Gastroesophageal sphincter (tissue), 4 donors: ENCODE results near the gene PRKCZ. TPM values are rescaled to one million over a fixed set of nuclear protein-coding genes. Genes with fewer than 3 reads are reported as not detected.

Experiments
- ATAC-seq: fragments of 150-250 bp; one replicate; pipeline ENCODE4 v1.9.1; 2016; ENCODE audit warnings: mild to moderate bottlenecking, moderate library complexity
- H3K27ac ChIP-seq, 4 donors: fragments of 200-600 bp; sonication (generic) in 3 of 4; 1 replicate in 3 of 4; 2 replicates in 1 of 4; pipeline ENCODE4 v1.5.1; 2016 to 2019
- H3K27me3 ChIP-seq: fragments of 200-600 bp; sonication (generic); one replicate; pipeline ENCODE4 v1.5.1; 2019
- H3K36me3 ChIP-seq, 2 donors: fragments of 200-600 bp; sonication (generic); one replicate each; pipeline ENCODE4 v1.5.1; 2019; ENCODE audit warnings: control low read depth in 1 of 2
- H3K4me1 ChIP-seq, 3 donors: fragments of 200-600 bp; sonication (generic); 1 replicate in 2 of 3; 2 replicates in 1 of 3; pipeline ENCODE4 v1.5.1; 2016 to 2019; ENCODE audit warnings: control low read depth in 2 of 3
- H3K4me3 ChIP-seq, 2 donors: fragments of 200-600 bp; sonication (generic); one replicate each; pipeline ENCODE4 v1.5.1; 2019; ENCODE audit warnings: mild to moderate bottlenecking in 1 of 2, moderate library complexity in 1 of 2
- H3K9me3 ChIP-seq, 3 donors: fragments of 200-600 bp; sonication (generic); one replicate each; pipeline ENCODE4 v1.5.1; 2017 to 2019; ENCODE audit warnings: control low read depth in 2 of 3
- CTCF ChIP-seq, 4 experiments: fragments of 200-600 bp in 2 of 4; fragments of 450-650 bp in 2 of 4; sonication (generic) in 1 of 4; IDR thresholded peaks; one replicate each; pipeline ENCODE4 v1.5.1; 2017 to 2019; ENCODE audit warnings: antibody characterized with exemption in 4 of 4, mild to moderate bottlenecking in 2 of 4, moderate library complexity in 2 of 4
- EP300 ChIP-seq: sonication (generic); formaldehyde crosslinking; IDR thresholded peaks from one replicate; pipeline ENCODE4 v1.6.1; 2017; ENCODE audit warnings: antibody characterized with exemption, mild to moderate bottlenecking
- POLR2A ChIP-seq, 2 donors: fragments of 450-650 bp; IDR thresholded peaks; one replicate each; pipeline ENCODE4 v1.6.1; 2017; ENCODE audit warnings: antibody characterized with exemption in 2 of 2, mild to moderate bottlenecking in 2 of 2, moderate library complexity in 1 of 2
- POLR2AphosphoS5 ChIP-seq: sonication (generic); formaldehyde crosslinking; IDR thresholded peaks from one replicate; pipeline ENCODE4 v1.6.1; 2017; ENCODE audit warnings: antibody characterized with exemption
- WGBS, 2 donors: methylation state at CpG; one replicate each; pipeline ENCODE4 v1.1.5; 2018; ENCODE audit warnings: low coverage in 1 of 2; 5-methylcytosine and 5-hydroxymethylcytosine counted together
- total RNA-seq, 4 donors: library from RNA; depleted of rRNA; stranded (reverse); fragments of >200 nt; gene quantifications; one replicate each; pipeline ENCODE4 v1.1.0, GENCODE V29; 2016

PRKCZ gene
- total RNA-seq, 4 donors from 2014 or later, result 2.4 to 3.8 (median 2.9) TPM

GRCh38 chr1:2033165-2033564 lies 17.0 kb upstream of the PRKCZ start:
- no peak for TF ChIP-seq POLR2AphosphoS5
- TF ChIP-seq CTCF (IDR thresholded peaks at IDR 0.05), result no peak
- TF ChIP-seq EP300, result no peak
- no peak for TF ChIP-seq POLR2A (IDR thresholded peaks at IDR 0.05)
- no peak overlapping the region for H3K4me3 ChIP-seq
- no peaks in the 10 kb centered on the region for H3K4me1 ChIP-seq
- H3K9me3 ChIP-seq, result peaks cover 0 to 7% (median 0%) of the 10 kb centered on the region in 3 donors
- no peak overlapping the region for H3K27ac ChIP-seq
- H3K27me3 ChIP-seq, result peaks cover 79% of the 10 kb centered on the region
- no peak for ATAC-seq
- WGBS, 2 donors, result 100% methylated on average over 2 of the region's 13 CpGs; no CpG with 5 or more reads in 1 of the 2 donors
- no peaks in the 10 kb centered on the region for H3K36me3 ChIP-seq

GRCh38 chr1:2036287-2036686 lies 13.9 kb upstream of the PRKCZ start:
- H3K9me3 ChIP-seq, result peaks cover 0 to 20% (median 0%) of the 10 kb centered on the region in 3 donors
- H3K4me3 ChIP-seq, result no peak overlapping the region
- no peak for ATAC-seq
- WGBS, 2 donors, result 100% methylated on average over 2 of the region's 15 CpGs; no CpG with 5 or more reads in 1 of the 2 donors
- no peaks in the 10 kb centered on the region for H3K4me1 ChIP-seq
- peaks cover 78% of the 10 kb centered on the region for H3K27me3 ChIP-seq
- H3K36me3 ChIP-seq, result no peaks in the 10 kb centered on the region
- no peak for TF ChIP-seq CTCF (IDR thresholded peaks at IDR 0.05)
- no peak for TF ChIP-seq POLR2A (IDR thresholded peaks at IDR 0.05)
- TF ChIP-seq POLR2AphosphoS5, result no peak
- no peak for TF ChIP-seq EP300
- no peak overlapping the region for H3K27ac ChIP-seq

- ATAC-seq, result no peak
Observed at GRCh38 chr1:2037314-2037979, 12.8 kb upstream of the PRKCZ start.

DNA sequence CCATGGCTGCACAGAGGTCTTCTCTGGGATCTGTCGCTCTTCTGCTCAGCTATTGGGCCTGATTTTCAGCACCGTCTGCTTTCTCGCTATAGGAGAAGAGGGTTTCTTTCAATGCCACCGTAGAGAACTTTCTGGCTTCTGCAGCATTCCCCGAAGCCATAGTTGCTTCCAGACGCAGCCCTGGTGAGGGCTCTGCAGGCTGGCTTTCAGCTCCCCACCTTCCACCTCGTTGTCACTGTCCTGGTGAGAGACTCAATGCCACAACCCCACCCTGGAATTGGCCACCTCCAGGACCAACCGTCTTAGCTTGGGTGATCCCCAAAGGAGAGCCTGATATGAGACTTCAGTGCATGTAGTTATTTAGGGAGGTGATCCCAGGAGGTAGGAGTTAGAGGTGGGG lies 12.0 kb upstream of the PRKCZ start:
- 95% methylated on average over 7 of the region's 8 CpGs; no CpG with 5 or more reads in 1 of the 2 donors for WGBS, 2 donors
- no peak for ATAC-seq
- H3K36me3 ChIP-seq, result no peaks in the 10 kb centered on the region
- H3K27me3 ChIP-seq, result peaks cover 77% of the 10 kb centered on the region
- TF ChIP-seq CTCF (IDR thresholded peaks at IDR 0.05) (no peak), EP300 (no peak), POLR2AphosphoS5 (no peak), POLR2A (IDR thresholded peaks at IDR 0.05) (no peak)
- peaks cover 0 to 20% (median 0%) of the 10 kb centered on the region in 3 donors for H3K9me3 ChIP-seq
- no peak overlapping the region for H3K4me3 ChIP-seq
- no peak overlapping the region for H3K27ac ChIP-seq
- no peaks in the 10 kb centered on the region for H3K4me1 ChIP-seq

More at GRCh38 chr1:2037314-2037979, 12.8 kb upstream of the PRKCZ start:
- Histone ChIP-seq H3K27ac (no peak overlapping the region), H3K4me1 (no peaks in the 10 kb centered on the region), H3K36me3 (no peaks in the 10 kb centered on the region), H3K27me3 (peaks cover 79% of the 10 kb centered on the region), H3K9me3 (peaks cover 0 to 20% (median 0%) of the 10 kb centered on the region in 3 donors), H3K4me3 (no peak overlapping the region)
- WGBS, 2 donors, result 78 to 93% methylated on average over 5 to 8 of the region's 18 CpGs
- TF ChIP-seq EP300, result no peak

DNA sequence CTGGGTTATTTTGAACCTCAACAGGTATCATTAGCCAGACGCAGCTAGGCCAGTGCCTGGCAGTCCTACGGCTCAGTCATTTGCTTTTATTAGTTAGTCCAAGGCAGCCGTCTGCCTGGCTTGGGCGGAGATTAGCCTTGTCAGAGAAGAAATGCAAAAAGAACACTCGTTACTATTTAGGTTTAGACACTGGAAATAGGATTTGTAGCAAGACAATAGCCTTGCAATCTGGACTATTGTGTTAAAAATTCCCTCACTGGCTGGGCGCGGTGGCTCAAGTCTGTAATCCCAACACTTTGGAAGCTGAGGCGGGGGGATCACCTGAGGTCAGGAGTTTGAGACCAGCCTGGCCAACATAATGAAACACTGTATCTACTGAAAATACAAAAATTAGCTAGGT lies 11.0 kb upstream of the PRKCZ start:
- Histone ChIP-seq H3K4me1 (peaks cover 0 to under 1% (median 0%) of the 10 kb centered on the region in 3 donors), H3K9me3 (peaks cover 0 to 20% (median 0%) of the 10 kb centered on the region in 3 donors), H3K27ac (no peak overlapping the region)

More for the DNA sequence above, 11.0 kb upstream of the PRKCZ start:
- H3K27me3 ChIP-seq, result peaks cover 77% of the 10 kb centered on the region
- no peak overlapping the region for H3K4me3 ChIP-seq
- TF ChIP-seq EP300 (no peak), POLR2A (IDR thresholded peaks at IDR 0.05) (no peak), CTCF (IDR thresholded peaks at IDR 0.05) (no peak), POLR2AphosphoS5 (no peak)
- no peak for ATAC-seq
- H3K36me3 ChIP-seq, result no peaks in the 10 kb centered on the region
- 60 to 93% methylated on average over 1 to 3 of the region's 8 CpGs for WGBS, 2 donors
